Stimulated activated naive CD8-positive, alpha-beta T cell treated with anti-CD3 and anti-CD28 coated beads, Interleukin-15, Interleukin-2, amounts not matched to agents 100 U/mL and 50 U/mL, for 24 hours (primary cell): Measurements from ENCODE around the gene DVL1.
"Not testable (repeated sequence)": the region's sequence is repeated elsewhere in the genome, so short reads cannot be mapped to it uniquely, and the experiment has no call there.

Experiments used
- ATAC-seq: fragments of 150-1000 bp; cut with Tn5 transposase; one replicate; pipeline ENCODE4 v1.10.0; 2021
- DNase-seq: peaks from one replicate; pipeline ENCODE4 v3.0.0; 2021

DVL1 gene

GRCh38 chr1:1373051-1373814 lies 24.0 kb upstream of the DVL1 start:
- ATAC-seq (no peak), DNase-seq (no peak)

- DNase-seq (peak; percentile 90), ATAC-seq (peak; percentile 35)
These were observed 22.8 kb upstream of the DVL1 start for GRCh38 chr1:1371746-1372711.

- DNase-seq (peak; percentile 61), ATAC-seq (no peak)
These were observed 22.1 kb upstream of the DVL1 start for GRCh38 chr1:1371364-1371745.

GRCh38 chr1:1370771-1371300 lies 21.6 kb upstream of the DVL1 start:
- DNase-seq = no peak
- no peak for ATAC-seq

GRCh38 chr1:1370094-1370493 lies 20.9 kb upstream of the DVL1 start:
- DNase-seq, ATAC-seq: not testable (repeated sequence)

- ATAC-seq (no peak), DNase-seq (no peak)
These were observed 18.1 kb upstream of the DVL1 start for GRCh38 chr1:1367315-1367714.

GRCh38 chr1:1366699-1367066 lies 17.5 kb upstream of the DVL1 start:
- no peak for DNase-seq
- no peak for ATAC-seq

GRCh38 chr1:1365875-1366698 lies 16.9 kb upstream of the DVL1 start:
- DNase-seq = no peak
- ATAC-seq = no peak

- DNase-seq = no peak
- no peak for ATAC-seq
These were observed 15.0 kb upstream of the DVL1 start for GRCh38 chr1:1364266-1364665.

- no peak for ATAC-seq
- no peak for DNase-seq
These were observed 12.8 kb upstream of the DVL1 start for GRCh38 chr1:1361982-1362423.

GRCh38 chr1:1361233-1361981 lies 12.2 kb upstream of the DVL1 start:
- DNase-seq (no peak), ATAC-seq (no peak)

GRCh38 chr1:1360506-1361169 lies 11.4 kb upstream of the DVL1 start:
- ATAC-seq (no peak), DNase-seq (no peak)

- DNase-seq (no peak), ATAC-seq (no peak)
These were observed 10.6 kb upstream of the DVL1 start for GRCh38 chr1:1359664-1360468.

- DNase-seq = no peak
- ATAC-seq = no peak
These were observed 10.1 kb upstream of the DVL1 start for GRCh38 chr1:1359308-1359663.

GRCh38 chr1:1358433-1359271 lies 9.4 kb upstream of the DVL1 start, which contains the start of gene MXRA8:
TSS of gene MXRA8 (minus strand) at chr1:1358555. CDS start at chr1:1358504, 51 bp downstream.
- ATAC-seq (peak; percentile 33), DNase-seq (no peak)

GRCh38 chr1:1357871-1358432 lies 8.7 kb upstream of the DVL1 start:
- ATAC-seq = no peak
- DNase-seq = no peak

GRCh38 chr1:1356796-1357401 lies 7.7 kb upstream of the DVL1 start:
- DNase-seq (no peak), ATAC-seq (peak; percentile 13)

GRCh38 chr1:1356166-1356795 lies 7.1 kb upstream of the DVL1 start:
- no peak for ATAC-seq
- DNase-seq = no peak
